Activated CD4-positive, alpha-beta T cell treated with anti-CD3 and anti-CD28 coated beads for 36 hours (primary cell): ENCODE results near the gene GPR161. TPM values are rescaled to one million over a fixed set of nuclear protein-coding genes. Genes with fewer than 3 reads are reported as not detected.
"Not testable (repeated sequence)": the region's sequence is repeated elsewhere in the genome, so short reads cannot be mapped to it uniquely, and the experiment has no call there.

Experiments used
- ATAC-seq: fragments of 200-7000 bp; cut with Tn5 transposase; one replicate; pipeline ENCODE4 v1.10.0; 2021; ENCODE audit warnings: mild to moderate bottlenecking, moderate library complexity
- CTCF ChIA-PET: fragments of 350-600 bp; sonication (Branson Sonifier 250); formaldehyde crosslinking; loops from one replicate; lab custom pipeline; 2021; ENCODE audit warnings: antibody characterized with exemption; lab: Charles Lee
- POLR2A ChIA-PET: fragments of 350-600 bp; sonication (Branson Sonifier 250); formaldehyde crosslinking; loops from one replicate; lab custom pipeline; 2021; ENCODE audit warnings: antibody characterized with exemption, inconsistent platforms; lab: Charles Lee
- DNase-seq: peaks from one replicate; pipeline ENCODE4 v3.0.0-alpha.2; 2020
- H3K27ac Mint-ChIP-seq: one replicate; pipeline ENCODE4 v1.8.0; 2021; ENCODE audit warnings: mixed read lengths
- H3K27me3 Mint-ChIP-seq: one replicate; pipeline ENCODE4 v1.8.0; 2021; ENCODE audit warnings: mixed read lengths
- H3K36me3 Mint-ChIP-seq: one replicate; pipeline ENCODE4 v1.8.0; 2021; ENCODE audit warnings: low read depth, mixed read lengths
- H3K4me1 Mint-ChIP-seq: one replicate; pipeline ENCODE4 v1.8.0; 2021; ENCODE audit warnings: mixed read lengths
- H3K4me3 Mint-ChIP-seq: one replicate; pipeline ENCODE4 v1.8.0; 2021; ENCODE audit warnings: mild to moderate bottlenecking, moderate library complexity, mixed read lengths
- H3K9me3 Mint-ChIP-seq: one replicate; pipeline ENCODE4 v1.8.0; 2021; ENCODE audit warnings: low read depth, mixed read lengths
- intact Hi-C, 2 experiments: fragments of 100-400 bp; cut with DNase I in 1 of 2; cut with micrococcal nuclease in 1 of 2; formaldehyde crosslinking; loops; one replicate each; pipeline versions ENCODE4 v1.14.2 to v1.15.1; 2022 to 2024; cut with DNase I, micrococcal nuclease
- total RNA-seq, 2 experiments: library from RNA; stranded (reverse); gene quantifications; one replicate each; pipeline ENCODE4 v1.2.3, GENCODE V29; 2021

The GPR161 gene, protein sequence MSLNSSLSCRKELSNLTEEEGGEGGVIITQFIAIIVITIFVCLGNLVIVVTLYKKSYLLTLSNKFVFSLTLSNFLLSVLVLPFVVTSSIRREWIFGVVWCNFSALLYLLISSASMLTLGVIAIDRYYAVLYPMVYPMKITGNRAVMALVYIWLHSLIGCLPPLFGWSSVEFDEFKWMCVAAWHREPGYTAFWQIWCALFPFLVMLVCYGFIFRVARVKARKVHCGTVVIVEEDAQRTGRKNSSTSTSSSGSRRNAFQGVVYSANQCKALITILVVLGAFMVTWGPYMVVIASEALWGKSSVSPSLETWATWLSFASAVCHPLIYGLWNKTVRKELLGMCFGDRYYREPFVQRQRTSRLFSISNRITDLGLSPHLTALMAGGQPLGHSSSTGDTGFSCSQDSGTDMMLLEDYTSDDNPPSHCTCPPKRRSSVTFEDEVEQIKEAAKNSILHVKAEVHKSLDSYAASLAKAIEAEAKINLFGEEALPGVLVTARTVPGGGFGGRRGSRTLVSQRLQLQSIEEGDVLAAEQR
- under 1 TPM; 0.42 to 0.59 TPM for total RNA-seq

DNA sequence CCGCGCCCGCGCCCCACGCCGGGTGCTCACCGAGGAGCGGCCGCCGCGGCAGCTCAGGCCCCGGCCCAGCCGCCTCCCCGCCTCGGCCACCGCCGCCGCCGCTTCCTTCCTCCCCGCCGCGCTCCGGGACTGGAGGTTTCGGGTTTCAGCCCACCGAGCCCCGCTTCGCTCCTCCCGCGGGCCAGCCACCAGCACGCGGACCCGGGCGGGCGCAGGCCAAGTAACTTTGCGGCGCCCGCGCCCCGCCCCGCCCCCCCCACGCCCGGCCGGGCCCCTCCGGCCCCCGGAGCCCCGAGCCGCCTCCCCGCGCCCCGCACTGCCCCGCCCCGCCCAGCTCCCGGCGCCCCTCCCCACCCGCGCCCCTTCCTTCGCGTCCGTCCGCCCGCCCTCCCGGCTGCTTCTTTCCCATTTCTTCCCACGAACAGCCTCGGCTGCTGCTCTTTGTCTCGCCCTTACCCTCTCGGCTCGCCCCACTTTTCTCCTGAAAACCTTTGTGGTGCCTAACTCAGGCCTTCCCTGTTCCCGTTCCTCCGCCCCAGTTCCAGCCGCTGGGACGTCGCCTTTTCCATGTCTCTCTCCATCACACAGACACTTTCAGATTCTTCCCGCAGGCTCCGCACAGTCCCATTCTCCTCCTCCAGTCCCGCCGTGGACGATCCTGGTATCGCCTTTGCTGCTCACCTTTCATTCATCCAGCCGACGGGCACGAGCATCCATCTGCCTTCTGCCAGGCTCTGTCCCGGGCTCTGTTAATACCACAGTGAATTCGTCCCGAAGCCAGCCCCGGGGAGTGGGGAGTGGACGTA, at the start of gene GPR161:
TSS of gene GPR161 (minus strand) at position 222 of the 806 bp plus-strand sequence. CDS start 32,080 bp downstream, outside the sequence.
- H3K4me1 Mint-ChIP-seq: peaks cover 40% of the 10 kb centered on the region
- H3K27me3 Mint-ChIP-seq: peaks cover 37% of the 10 kb centered on the region
- peak; percentile 40 for DNase-seq
- H3K9me3 Mint-ChIP-seq: no peaks in the 10 kb centered on the region
- intact Hi-C loops: loop anchor here (5.0 kb wide), 4 partner anchors 40 to 185 kb away; partner anchors contain the start of genes SFT2D2 (in 1 of the 2) and TIPRL (in 1 of the 2)
- CTCF ChIA-PET: interaction anchor here (0.7 to 3.5 kb wide), 3 partner anchors 8 to 706 kb away, joined by 3 to 13 read pairs (median 8); no protein-coding TSS in a partner anchor
- peak within 1 kb of the TSS; percentile 73 for H3K4me3 Mint-ChIP-seq
- ATAC-seq: no peak
- POLR2A ChIA-PET: no interaction called here
- H3K36me3 Mint-ChIP-seq: no peaks in the 10 kb centered on the region
- H3K27ac Mint-ChIP-seq: peak within 1 kb of the TSS; percentile 61

GRCh38 chr1:168181063-168181720, 44.5 kb upstream of the GPR161 start:
- H3K27ac Mint-ChIP-seq, DNase-seq, H3K4me3 Mint-ChIP-seq, intact Hi-C loops, H3K27me3 Mint-ChIP-seq, ATAC-seq, POLR2A ChIA-PET, H3K9me3 Mint-ChIP-seq: not testable (repeated sequence)
- H3K4me1 Mint-ChIP-seq: peaks cover 11% of the 10 kb centered on the region
- H3K36me3 Mint-ChIP-seq: peaks cover 17% of the 10 kb centered on the region
- CTCF ChIA-PET: interaction anchor here (0.9 kb wide), 1 partner anchor 36 kb away, joined by 3 read pairs; no protein-coding TSS in a partner anchor

- ChIA-PET CTCF (interaction anchor here (0.6 to 2.3 kb wide), 5 partner anchors 9 to 95 kb away, joined by 3 to 8 read pairs (median 4); no protein-coding TSS in a partner anchor), POLR2A (interaction anchor here (0.5 to 1.3 kb wide), 4 partner anchors 46 to 244 kb away, joined by 3 to 10 read pairs (median 4); partner anchors contain the start of genes DCAF6 and SFT2D2)
- Mint-ChIP-seq H3K27me3 (no peaks in the 10 kb centered on the region), H3K4me3 (no peak overlapping the region), H3K4me1 (peaks cover 11% of the 10 kb centered on the region), H3K9me3 (no peaks in the 10 kb centered on the region), H3K36me3 (peaks cover 12% of the 10 kb centered on the region), H3K27ac (no peak overlapping the region)
- no peak for ATAC-seq
- peak; percentile 44 for DNase-seq
- intact Hi-C loops: no loop called here
Measured at GRCh38 chr1:168180148-168180524, 43.4 kb upstream of the GPR161 start.

GRCh38 chr1:168179438-168180147, 42.9 kb upstream of the GPR161 start:
- no peak overlapping the region for H3K27ac Mint-ChIP-seq
- intact Hi-C loops: loop anchor here (1.0 to 5.0 kb wide), 12 partner anchors 42 to 1308 kb away; partner anchors contain the start of genes DCAF6 (in 2 of the 2), GPR161 (in 1 of the 2), MPC2 (in 1 of the 2) and NME7 (in 1 of the 2)
- ChIA-PET CTCF (interaction anchor here (0.6 to 2.3 kb wide), 7 partner anchors 9 to 289 kb away, joined by 3 to 8 read pairs (median 4); no protein-coding TSS in a partner anchor), POLR2A (interaction anchor here (0.5 to 1.3 kb wide), 4 partner anchors 47 to 243 kb away, joined by 3 to 10 read pairs (median 4); partner anchors contain the start of genes DCAF6 and SFT2D2)
- H3K36me3 Mint-ChIP-seq: peaks cover 7% of the 10 kb centered on the region
- H3K4me1 Mint-ChIP-seq: peaks cover 11% of the 10 kb centered on the region
- H3K9me3 Mint-ChIP-seq: no peaks in the 10 kb centered on the region
- H3K4me3 Mint-ChIP-seq: no peak overlapping the region
- H3K27me3 Mint-ChIP-seq: no peaks in the 10 kb centered on the region
- DNase-seq (peak; percentile 26), ATAC-seq (peak; percentile 10)

- CTCF ChIA-PET: interaction anchor here (0.6 to 2.3 kb wide), 4 partner anchors 10 to 290 kb away, joined by 3 to 8 read pairs (median 4); no protein-coding TSS in a partner anchor
- Mint-ChIP-seq H3K9me3 (no peaks in the 10 kb centered on the region), H3K4me3 (no peak within 1 kb of the TSS)
Measured at GRCh38 chr1:168178638-168179437, 42.1 kb upstream of the GPR161 start, which contains the start of gene TIPRL. Gene TIPRL, plus strand, starts transcription at chr1:168178962. Its CDS starts 116 bp downstream, at chr1:168179078.

GRCh38 chr1:168178227-168178637, 41.5 kb upstream of the GPR161 start:
- ATAC-seq (no peak), DNase-seq (no peak)
- peaks cover 4% of the 10 kb centered on the region for H3K4me1 Mint-ChIP-seq
- POLR2A ChIA-PET: no interaction called here
- no peaks in the 10 kb centered on the region for H3K9me3 Mint-ChIP-seq
- intact Hi-C loops: loop anchor here (1.0 to 5.0 kb wide), 11 partner anchors 38 to 1339 kb away; partner anchors contain the start of genes DCAF6 (in 1 of the 2), GPR161 (in 1 of the 2), MPC2 (in 1 of the 2) and NME7 (in 1 of the 2)
- no peak overlapping the region for H3K27ac Mint-ChIP-seq
- H3K27me3 Mint-ChIP-seq: peaks cover 3% of the 10 kb centered on the region
- H3K36me3 Mint-ChIP-seq: peaks cover 2% of the 10 kb centered on the region
- CTCF ChIA-PET: no interaction called here
- H3K4me3 Mint-ChIP-seq: no peak overlapping the region

More at GRCh38 chr1:168178638-168179437, 42.1 kb upstream of the GPR161 start, which contains the start of gene TIPRL:
- peak; percentile 90 for ATAC-seq
- Mint-ChIP-seq H3K27me3 (no peaks in the 10 kb centered on the region), H3K27ac (no peak within 1 kb of the TSS), H3K4me1 (peaks cover 9% of the 10 kb centered on the region), H3K36me3 (peaks cover 3% of the 10 kb centered on the region)
- DNase-seq: peak; percentile 97
- intact Hi-C loops: loop anchor here (1.0 to 5.0 kb wide), 15 partner anchors 39 to 1340 kb away; partner anchors contain the start of genes DCAF6 (in 2 of the 2), GPR161 (in 1 of the 2), MPC2 (in 1 of the 2) and NME7 (in 1 of the 2)
- POLR2A ChIA-PET: no interaction called here

DNA sequence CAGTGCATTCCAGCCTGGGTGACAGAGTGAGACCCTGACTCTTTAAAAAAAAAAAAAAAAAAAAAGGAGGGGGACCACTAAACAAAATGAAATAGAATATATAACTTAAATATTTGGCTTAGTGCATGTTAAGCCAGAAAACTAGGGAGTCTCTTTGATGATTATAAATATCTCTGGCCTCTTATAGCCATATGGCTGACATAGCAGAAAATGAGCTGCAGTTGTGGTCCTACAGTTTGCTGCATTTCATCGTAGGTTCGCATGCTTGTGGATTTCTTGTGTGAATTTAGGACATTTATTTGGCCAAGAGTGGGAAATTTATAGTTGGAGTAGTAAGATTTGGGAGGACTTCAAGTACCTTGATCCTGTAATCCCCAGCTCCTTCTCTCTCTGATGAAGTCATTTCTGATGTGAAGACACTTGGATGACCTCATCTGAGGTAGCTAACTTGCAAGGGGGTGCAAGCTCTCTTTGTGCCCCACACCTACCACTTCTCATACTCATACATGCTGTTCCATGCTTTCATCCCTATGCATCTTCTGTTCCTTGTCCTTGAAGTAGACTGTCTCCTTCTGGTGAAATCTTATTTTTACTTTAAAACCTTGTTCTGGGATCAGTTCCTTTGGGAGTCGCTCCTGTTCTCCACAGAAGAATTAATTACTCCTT, 35.7 kb upstream of the GPR161 start:
- H3K4me1 Mint-ChIP-seq: no peaks in the 10 kb centered on the region
- CTCF ChIA-PET: no interaction called here
- intact Hi-C loops: no loop called here
- POLR2A ChIA-PET: no interaction called here
- peaks cover 7% of the 10 kb centered on the region for H3K27me3 Mint-ChIP-seq
- no peak for DNase-seq
- no peak for ATAC-seq
- no peak overlapping the region for H3K27ac Mint-ChIP-seq
- H3K4me3 Mint-ChIP-seq: no peak overlapping the region
- no peaks in the 10 kb centered on the region for H3K36me3 Mint-ChIP-seq
- H3K9me3 Mint-ChIP-seq: no peaks in the 10 kb centered on the region

- H3K4me3 Mint-ChIP-seq: no peak overlapping the region
- ChIA-PET CTCF (interaction anchor here (0.6 to 1.0 kb wide), 3 partner anchors 47 to 195 kb away, joined by 3 read pairs; no protein-coding TSS in a partner anchor), POLR2A (no interaction called here)
- ATAC-seq: no peak
- H3K27ac Mint-ChIP-seq: no peak overlapping the region
- no peaks in the 10 kb centered on the region for H3K4me1 Mint-ChIP-seq
- no peak for DNase-seq
- peaks cover 7% of the 10 kb centered on the region for H3K27me3 Mint-ChIP-seq
- intact Hi-C loops: no loop called here
- no peaks in the 10 kb centered on the region for H3K9me3 Mint-ChIP-seq
- no peaks in the 10 kb centered on the region for H3K36me3 Mint-ChIP-seq
Measured at GRCh38 chr1:168170564-168171508, 34.1 kb upstream of the GPR161 start.
